Measurements from ENCODE around the gene BANF2.
"Not testable (repeated sequence)": the region's sequence is repeated elsewhere in the genome, so short reads cannot be mapped to it uniquely, and the experiment has no call there.

The BANF2 gene

DNA sequence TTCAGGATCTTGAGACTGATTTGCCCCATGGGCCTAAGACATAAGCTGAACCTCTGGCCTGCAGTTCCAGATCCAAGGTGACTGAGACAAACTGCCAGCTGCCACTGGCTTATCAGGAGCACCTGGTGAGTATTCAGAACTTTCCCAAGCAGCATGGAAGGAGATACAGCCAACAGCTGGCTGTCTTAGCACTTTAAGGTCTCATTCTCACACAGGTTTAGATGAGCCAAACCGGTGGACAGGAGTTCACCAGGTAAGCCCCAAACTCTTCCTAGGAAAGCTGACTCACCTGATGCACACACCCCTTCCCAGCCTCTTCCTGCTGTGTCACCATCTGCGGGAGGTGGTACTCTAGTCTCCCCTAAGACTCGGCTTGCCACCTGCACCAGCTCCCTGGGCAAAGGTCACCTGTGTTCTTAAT, at the start of gene BANF2:
TSS of gene BANF2 (plus strand) at position 36 of the 421 bp plus-strand sequence. CDS start 25,060 bp downstream, outside the sequence.
- no peak for DNase-seq

DNA sequence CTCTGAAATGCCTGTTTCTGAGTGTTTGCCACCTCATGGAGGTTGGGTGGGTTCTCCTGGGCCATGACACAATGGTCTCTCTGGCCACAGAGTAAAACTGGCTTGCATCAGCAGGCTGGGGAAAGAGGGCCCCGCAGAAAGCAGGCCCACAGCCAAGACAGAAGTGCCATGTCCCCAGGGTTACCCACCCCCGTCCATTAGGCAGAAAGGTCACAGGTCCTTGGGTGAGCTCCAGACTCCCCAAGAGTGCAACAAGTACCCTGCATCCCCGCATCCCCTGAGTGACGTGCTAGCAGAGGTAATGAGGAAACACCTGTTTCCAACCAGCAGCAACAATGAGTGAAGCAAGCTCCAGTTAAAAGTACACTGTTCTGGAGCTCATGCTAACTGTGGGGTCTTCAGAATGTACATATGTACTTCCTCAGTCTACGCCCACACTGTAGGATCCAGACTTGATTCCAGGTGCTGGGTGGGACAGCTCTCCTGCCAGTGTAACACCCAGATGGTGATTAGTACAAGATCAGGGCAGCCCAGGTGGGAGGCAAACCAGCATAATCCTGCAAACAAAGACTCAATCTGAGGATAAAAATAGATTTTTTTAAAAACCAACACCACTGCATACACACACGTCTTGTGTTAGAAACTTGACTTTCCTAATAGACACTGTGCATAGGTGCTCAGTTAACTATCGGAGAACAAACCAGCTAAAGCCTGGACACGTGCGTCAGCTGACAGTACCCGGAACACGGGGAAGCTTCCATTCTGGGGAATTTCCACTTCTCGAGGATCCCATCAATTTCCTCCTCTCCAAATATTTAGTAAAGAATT, 49.3 kb upstream of the BANF2 start:
- DNase-seq, result no peak

DNA sequence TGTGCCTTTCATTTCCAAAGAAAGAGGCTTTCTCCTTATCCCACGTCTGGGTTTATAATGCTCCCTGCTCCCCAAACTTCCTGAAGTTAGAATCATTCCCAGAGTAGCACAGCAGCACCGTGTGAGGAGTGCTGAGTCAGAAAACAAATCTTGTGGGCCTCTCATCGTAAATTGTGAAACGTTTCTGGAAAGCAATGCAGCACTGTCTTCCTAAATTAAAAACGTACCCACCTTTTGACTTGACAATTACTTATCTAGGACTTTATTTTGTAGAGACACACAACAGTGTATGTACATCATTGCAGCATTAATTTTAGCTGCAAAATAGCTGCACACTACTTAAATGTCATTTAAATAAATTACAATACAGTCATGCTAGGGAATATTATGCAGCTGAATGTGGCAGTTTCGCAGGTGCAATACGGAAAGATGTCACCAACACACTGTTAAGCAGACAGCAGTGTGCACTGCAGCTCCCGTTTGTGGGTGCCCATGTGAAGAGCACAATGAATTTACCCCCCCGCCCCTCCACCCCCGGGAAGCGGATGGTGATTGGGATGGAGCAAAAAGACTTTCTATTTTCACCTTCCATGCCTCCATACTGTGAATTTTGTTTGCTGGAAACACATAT, 48.5 kb upstream of the BANF2 start:
- DNase-seq, result no peak

DNA sequence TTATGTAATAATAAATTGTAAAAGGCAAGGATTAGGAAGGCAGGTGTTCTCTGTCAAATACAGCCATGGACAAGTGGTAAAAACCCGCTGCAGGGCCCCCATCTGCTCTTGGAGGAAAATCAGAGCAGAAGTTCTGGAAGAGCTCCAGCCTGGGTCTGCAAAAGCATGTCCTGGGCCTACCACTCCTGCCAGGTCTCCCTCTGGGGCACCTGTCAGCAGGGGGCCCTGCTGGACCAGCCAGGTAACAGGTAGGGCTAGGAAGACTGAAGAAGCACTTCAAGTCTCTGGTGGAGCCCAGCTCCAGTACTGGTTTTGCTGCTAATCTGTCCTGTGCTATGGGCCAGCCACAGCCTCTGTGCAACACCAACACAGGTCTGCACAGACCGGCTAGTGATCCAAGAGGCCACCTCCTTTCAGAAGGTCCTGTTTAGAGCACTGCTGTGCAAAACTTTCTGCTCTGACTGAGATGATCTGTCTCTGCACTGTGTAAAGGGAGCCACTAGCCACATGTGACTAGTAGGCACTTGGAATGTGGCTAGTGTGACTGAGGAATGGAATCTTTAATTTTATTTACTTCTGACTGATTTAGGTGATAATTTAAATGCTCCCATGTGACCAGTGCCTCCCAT, 47.9 kb upstream of the BANF2 start:
- no peak for DNase-seq

DNA sequence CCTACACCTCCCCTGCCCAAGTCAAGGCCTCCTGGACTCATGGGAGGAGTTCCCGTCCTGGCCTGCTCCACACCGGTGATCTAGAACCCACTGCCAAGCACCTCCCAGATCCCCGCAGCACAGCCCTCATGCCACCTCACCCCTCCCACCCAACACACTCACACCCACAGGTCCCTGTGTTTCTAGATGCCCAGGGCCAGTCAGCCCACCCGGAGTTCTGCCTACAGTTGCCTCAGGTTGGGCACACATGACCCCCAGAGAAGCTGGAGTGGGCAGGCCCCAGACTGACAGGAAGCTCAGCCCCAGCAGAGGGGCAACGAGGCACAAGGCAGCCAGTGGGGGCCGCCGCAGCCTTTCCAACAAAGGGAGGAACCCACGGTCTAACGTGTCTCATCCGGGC, 47.4 kb upstream of the BANF2 start:
- no peak for DNase-seq

DNA sequence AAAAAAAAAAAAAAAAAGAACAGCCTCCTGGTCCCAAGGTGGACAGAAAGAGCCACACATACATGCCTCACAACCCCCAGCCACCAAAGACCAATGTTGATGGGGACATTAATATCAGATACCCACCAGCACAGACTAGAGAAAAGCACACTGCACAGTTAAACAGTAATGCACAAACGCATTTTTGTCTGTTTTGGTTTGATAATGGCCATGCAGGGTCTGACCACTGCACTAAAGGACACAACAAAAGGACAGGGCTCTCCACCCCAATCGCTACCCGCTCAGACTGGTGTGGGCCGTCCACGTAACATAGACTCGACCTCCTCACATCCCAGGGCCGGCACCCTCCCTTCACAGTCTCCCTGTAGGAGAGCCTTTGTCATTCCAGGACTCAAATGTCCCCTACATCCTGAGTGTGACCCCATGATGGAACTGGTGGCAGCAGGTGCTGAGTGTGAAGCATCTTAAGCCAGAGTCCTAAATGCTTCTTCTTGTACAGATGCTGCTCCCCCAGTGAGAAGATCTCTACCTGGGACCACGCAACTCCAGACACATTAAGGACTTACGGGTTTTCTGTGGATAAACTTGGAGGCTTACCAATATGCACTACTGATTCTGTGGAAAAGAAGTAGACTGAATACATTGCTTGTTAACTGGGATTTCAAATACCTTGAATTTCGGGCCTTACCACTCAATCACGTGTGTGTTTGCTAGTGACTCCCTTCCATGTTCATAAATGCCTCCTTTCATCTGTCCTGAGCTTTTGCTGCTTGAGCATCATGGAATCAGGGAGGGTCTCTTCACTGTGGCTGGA, 45.7 kb upstream of the BANF2 start:
- DNase-seq, result no peak

DNA sequence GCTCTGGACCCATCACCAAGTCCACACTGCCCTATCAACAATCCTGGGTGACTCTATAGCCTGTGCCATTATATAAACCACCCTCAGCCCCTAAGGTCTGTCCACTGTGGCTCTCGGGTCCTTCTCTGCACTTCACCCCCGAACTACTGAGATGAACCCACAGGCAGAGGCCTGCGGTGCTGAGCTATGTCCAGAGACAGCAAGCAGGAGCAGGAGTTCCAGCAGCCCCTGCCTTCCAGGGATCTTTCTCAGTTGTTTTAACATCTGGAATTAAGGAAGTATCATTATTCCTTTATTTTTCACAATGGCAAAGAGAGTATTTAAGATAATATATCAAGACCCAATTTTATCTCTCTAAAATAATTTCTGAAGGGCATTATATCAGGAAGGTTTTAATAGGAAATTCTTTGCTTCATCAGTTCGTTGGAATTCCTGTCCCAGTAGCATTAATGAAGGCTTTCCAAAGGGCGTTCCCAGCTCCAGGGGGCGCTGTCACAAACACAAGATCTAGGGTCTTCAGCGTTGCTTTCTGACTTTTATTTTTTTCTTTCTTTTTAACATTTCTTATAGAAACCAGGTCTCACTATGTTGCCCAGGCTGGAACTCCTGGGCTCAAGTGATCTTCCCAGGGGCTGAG, 45.0 kb upstream of the BANF2 start:
- DNase-seq, result no peak

DNA sequence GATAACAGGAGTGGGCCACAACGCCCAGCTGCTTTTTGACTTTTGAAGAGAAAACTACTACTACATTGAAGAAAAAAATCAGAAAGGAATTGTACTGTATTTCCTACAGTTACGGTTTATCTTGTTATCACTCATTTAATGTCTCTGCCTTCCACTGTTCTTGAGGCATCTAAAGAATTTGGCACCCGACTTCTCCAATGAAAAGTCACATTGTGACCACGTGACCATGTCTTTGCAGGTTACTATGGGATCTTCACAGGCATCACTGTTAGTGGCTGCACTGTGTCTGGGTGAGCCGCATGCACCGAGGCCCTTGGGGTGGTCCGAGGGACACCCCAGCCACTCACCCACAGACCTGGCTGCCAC, 44.5 kb upstream of the BANF2 start:
- DNase-seq, result no peak

DNA sequence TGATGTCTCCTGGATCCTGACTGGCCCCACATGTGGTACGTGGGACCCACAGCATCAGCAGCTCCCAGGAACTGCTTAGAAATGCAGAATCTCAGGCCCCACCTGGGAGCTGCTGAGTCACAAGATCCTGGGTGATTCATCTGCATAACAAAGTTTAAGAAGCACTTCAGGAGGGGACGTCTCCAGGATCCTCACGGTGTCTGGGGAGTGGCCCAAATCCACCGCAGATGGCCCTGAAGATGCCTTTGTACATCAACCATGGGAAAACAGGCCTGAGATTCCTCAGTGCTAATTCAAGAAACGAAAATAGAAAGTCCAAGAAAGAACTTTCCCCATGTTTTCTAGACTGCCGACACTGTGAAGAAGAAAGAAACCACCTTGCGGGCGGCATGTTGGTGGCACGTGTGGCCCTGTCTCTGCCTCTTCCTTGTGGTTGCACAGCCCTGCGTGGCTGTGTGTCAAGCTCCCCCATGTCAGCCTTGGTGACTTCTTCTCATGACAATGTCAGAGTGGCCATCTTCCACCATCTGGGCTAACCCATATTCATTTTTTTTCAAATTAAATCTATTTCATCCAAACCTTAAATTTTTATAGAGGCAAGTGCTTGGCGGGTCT, 43.8 kb upstream of the BANF2 start:
- no peak for DNase-seq

DNA sequence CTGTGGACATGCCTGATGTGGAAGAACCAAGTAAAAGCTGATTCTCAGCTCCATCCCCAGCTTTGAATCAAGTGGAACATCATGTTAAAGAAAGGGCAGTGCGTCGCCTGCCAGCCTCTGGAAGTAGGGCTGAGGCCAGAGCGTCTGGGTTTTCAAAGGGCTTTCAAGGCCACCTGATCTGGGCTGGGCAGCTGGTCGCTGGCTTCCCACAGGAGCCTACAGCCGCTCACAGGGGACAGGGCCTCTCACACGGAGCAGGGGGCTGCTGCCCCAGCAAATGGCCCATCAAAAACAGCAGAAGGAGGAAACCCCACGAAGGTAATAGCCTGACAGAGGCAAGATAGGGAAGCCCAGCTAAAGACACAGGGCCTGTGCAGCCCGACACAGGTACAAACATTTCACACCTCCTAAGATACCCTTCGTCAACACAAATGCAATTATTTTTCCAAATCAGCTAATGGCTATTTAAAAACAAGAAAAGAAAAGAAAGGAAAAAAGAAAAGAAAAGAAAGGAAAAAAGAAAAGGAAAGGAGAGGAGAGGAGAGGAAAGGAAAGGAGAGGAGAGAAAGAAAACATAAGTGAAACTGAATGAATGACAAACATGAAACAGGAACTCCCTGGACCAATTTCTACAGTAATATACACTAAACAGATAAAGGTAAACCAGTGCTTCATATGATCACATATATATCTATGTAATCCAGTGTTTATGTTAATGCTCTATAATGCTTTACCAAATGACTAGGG, 42.5 kb upstream of the BANF2 start:
- DNase-seq, result no peak

DNA sequence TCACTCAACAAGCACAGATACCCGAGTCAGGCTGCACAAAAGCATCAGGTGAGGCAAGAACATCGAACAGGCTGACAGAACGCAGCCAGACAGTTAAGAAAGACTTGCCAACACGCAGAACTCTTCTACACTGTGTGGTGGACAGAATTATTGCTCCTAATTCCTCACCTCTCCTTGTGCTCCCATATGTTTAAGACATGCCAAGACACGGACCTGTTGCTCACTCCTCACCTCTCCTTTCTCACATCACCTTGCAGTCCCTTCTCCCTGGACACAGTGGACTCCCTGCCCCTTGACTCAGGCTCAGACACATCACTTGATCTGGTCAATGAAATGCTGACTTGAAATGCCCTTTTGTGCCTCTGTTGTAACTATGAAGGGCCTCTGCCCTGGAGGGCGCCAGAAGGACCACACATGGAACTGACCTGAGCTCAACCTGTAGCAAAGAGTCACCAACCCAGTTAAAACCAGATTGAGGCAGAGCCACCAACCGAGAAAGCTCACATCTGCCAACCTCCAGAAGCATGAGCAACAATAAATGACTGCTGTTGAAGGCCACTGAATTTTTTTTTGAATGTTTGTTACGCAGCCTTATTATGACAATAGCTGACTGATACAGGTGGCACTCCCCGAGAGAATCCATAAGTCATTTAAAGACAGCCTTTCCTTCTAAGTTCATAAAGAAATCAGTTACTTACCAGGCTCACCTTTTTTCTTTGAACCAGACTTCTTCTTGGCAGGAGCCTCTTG, 41.7 kb upstream of the BANF2 start:
- no peak for DNase-seq

DNA sequence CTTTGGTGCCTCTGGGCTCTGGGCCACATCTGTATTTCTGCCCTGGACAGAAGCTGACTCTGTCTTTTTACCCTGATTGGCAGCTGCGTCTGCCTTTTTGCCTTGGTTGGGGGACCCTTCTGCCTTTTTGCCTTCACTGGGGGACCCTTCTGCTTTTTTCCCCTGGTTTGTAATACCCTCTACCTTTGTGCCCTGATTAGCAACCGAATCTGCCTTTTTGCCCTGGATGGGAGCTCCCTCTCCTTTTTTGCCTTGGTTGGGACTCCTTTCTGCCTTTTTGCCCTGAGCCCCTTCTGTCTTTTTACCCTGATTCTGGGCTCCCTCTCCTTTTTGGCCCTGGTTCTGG, 41.1 kb upstream of the BANF2 start:
- DNase-seq, result no peak

DNA sequence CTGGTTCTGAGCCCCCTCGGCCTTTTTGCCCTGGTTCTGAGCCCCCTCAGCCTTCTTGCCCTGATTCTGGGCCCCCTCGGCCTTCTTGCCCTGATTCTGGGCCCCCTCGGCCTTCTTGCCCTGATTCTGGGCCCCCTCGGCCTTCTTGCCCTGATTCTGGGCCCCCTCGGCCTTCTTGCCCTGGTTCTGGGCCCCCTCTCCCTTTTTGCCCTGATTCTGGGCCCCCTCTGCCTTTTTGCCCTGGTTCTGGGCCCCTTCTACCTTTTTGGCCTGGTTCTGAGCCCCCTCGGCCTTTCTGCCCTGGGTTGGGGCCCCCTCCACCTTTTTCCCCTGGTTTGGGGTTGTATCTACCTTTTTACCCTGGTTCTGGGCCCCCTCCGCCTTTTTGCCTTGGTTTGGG, 40.4 kb upstream of the BANF2 start:
- not testable (repeated sequence) for DNase-seq

DNA sequence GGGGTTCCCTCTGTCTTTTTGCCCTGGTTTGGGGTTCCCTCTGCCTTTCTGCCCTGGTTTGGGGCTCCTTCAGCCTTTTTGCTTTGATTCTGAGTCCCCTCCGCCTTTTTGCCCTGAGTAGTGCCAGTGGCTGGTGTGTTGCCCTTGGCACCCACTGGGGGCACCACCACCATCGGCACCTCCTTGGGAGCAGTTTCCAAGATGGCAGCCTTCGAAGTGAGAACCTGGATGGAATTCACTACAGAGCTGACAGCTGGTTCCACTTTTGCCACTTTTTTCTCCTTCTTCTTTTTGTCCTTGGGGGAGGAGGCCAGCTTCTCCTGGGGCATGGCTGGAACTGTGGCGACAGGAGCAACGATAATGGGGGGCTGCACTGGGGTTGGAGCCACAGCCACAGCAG, 40.0 kb upstream of the BANF2 start:
- no peak for DNase-seq

DNA sequence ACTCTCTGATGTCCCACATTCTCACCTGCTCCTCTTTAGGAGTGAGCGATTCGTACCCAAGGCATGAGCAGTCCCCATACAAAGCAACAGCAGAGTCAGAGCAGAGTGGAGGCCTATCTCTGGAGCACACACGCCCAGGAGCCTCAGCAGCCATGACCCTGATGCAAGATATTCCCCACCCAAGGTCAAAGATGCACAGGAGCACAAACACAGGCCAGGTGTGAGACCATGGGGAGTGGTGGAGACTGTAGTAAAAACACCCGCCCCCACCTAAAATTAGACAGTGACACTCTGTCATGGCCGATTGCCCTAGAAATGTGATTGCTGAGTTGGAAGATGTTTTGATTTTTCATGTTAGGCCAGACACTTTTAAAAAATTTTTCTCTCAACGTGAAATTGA, 39.1 kb upstream of the BANF2 start:
- no peak for DNase-seq

DNA sequence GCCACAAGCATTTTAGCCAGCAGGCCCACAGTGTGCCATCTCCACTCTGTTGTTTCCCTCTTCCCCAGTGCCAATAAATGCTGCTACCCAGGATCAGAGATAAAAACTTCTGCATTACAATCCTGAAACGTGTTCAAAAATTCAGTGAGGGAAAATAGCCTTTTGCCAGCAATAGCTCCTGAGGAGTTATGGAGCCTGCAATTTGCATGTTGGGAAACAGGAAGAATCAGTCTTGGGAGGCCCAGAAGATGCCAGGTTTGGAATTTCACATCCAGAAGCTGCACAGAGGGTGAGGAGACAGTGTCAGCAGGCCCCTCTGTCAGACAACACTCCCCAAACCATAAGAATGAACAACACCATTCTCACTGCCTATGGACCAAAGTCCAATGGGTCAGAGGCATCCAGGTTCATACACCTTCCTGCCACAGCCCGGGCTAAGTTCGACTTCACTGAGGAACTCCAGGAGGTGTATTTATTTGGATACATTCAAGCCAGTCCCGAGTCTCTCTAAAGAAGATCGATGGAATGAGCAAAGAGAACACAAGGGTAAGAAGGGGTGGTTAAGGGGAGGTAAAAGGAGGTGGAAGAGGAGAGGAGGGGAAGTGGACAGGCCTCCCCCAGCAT, 38.5 kb upstream of the BANF2 start:
- no peak for DNase-seq

DNA sequence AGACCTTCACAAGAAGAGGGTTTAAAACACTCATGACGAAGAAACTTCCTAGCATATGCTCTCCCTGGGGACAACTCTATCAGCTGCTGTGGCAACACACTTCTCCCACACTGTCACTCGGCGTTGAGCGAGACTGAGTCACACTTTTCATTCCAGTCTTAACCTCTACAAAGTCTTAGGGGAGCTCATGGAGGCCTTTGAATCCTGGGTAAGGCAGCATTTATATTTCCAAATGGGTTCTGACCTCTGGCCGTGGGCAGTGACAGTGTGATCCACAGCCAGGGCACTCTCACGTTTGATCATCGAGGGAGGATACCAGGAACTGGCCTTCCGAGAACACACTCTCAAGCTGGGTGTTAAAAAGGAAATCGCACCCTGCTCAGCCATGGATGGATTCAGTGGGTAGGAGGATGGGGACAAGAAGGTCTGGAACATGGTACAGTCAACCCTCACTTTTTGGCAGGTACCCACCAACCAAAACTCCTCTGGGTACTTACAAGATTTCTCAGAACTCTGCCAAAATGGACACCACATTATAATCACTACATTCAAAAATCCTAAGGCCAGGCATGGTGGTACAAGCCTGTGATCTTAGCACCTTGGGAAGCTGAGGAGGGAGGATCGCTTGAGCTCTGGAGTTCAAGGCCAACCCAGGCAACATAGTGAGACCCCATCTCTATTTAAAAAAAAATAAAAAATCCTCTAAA, 37.3 kb upstream of the BANF2 start:
- DNase-seq, result no peak

DNA sequence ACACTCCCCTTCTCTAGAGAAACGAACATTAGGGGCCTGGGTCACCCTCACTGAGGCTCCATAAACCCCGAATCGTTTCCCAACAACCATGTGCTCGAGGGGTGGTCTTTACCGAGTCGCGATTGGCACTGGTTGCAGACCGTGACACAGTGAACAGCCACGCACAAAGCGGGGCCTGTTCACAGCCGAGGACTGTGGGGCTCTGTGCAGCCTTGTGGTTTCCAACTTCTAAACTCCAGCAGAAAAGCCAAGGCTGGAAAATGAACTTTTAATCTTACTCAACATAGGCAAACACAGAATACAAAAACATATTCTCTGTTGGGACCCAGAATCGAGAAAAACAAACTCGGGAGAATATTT, 36.7 kb upstream of the BANF2 start:
- no peak for DNase-seq

DNA sequence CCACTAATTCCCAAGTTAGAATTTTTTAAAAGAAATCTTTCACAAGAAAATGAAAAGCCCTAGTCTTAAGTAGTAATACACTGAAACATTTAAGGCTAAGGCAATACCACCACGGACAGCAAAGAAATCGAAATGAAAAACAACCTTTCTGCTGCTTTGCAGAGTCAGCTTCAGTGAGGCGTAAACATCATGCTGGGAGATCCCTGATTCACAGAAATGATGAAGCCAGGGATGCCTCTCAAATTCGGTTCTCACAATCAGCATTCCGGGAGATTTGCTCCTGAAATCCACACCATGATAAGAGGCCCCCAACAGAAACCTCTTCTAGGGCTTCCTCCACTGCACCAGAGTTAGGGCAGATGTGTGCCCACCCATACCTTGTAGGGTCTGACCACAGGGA, 36.3 kb upstream of the BANF2 start:
- no peak for DNase-seq

All from CD4-positive, alpha-beta T cell treated with Interferon alpha-2 for 1 hour (primary cell).